ENCODE measurements around the gene NR1H4.
"Not testable (repeated sequence)": the region's sequence is repeated elsewhere in the genome, so short reads cannot be mapped to it uniquely, and the experiment has no call there.

Gene NR1H4

GRCh38 chr12:100473716-100474150 lies at the start of gene NR1H4:
TSS of gene NR1H4 (plus strand) at chr12:100473866. CDS start at chr12:100493324, 19,458 bp downstream.
- Mint-ChIP-seq H3K4me3 (no peak within 1 kb of the TSS), H3K9me3 (no peaks in the 10 kb centered on the region), H3K36me3 (ENCODE audit: low read depth) (no peaks in the 10 kb centered on the region), H3K27me3 (peaks cover 4% of the 10 kb centered on the region), H3K27ac (no peak within 1 kb of the TSS), H3K4me1 (ENCODE audit: low read depth) (no peaks in the 10 kb centered on the region)
- DNase-seq, result no peak

DNA sequence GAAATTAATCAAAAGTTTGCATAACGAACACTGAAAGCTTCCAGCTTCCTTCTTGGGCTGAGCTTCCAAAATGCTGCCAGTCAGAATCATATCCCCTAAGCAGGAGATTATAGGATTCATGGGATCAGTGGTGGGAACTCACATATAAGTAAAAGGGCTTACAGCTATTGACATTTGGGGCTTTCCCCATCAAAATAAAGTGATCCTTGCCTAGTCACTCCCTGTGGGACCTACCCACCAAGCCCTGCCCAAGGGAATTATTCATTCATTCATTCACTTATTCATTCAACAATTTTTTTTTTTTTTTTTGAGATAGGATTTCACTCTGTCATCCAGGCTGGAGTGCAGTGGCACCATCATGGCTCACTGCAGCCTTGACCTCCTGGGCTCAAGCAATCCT lies 47.5 kb upstream of the NR1H4 start:
- no peaks in the 10 kb centered on the region for H3K4me1 Mint-ChIP-seq (ENCODE audit: low read depth)
- DNase-seq, result no peak
- peaks cover 5% of the 10 kb centered on the region for H3K27me3 Mint-ChIP-seq
- no peaks in the 10 kb centered on the region for H3K36me3 Mint-ChIP-seq (ENCODE audit: low read depth)
- no peak overlapping the region for H3K27ac Mint-ChIP-seq
- H3K9me3 Mint-ChIP-seq, result peaks cover 5% of the 10 kb centered on the region
- H3K4me3 Mint-ChIP-seq, result no peak overlapping the region

GRCh38 chr12:100427078-100427477 lies 46.6 kb upstream of the NR1H4 start:
- H3K4me1 Mint-ChIP-seq (ENCODE audit: low read depth), result no peaks in the 10 kb centered on the region
- no peak for DNase-seq

GRCh38 chr12:100430251-100430650 lies 43.4 kb upstream of the NR1H4 start:
- not testable (repeated sequence) for H3K9me3 Mint-ChIP-seq; H3K27me3 Mint-ChIP-seq; H3K36me3 Mint-ChIP-seq (ENCODE audit: low read depth); DNase-seq; H3K27ac Mint-ChIP-seq; H3K4me3 Mint-ChIP-seq; H3K4me1 Mint-ChIP-seq (ENCODE audit: low read depth)

More at GRCh38 chr12:100427078-100427477, 46.6 kb upstream of the NR1H4 start:
- H3K27me3 Mint-ChIP-seq, result peaks cover 5% of the 10 kb centered on the region
- no peaks in the 10 kb centered on the region for H3K36me3 Mint-ChIP-seq (ENCODE audit: low read depth)
- no peak overlapping the region for H3K4me3 Mint-ChIP-seq
- peaks cover 5% of the 10 kb centered on the region for H3K9me3 Mint-ChIP-seq
- H3K27ac Mint-ChIP-seq, result no peak overlapping the region

GRCh38 chr12:100433701-100434100 lies 40.0 kb upstream of the NR1H4 start:
- DNase-seq, result no peak
- H3K27ac Mint-ChIP-seq, result no peak overlapping the region
- H3K36me3 Mint-ChIP-seq (ENCODE audit: low read depth), result no peaks in the 10 kb centered on the region
- no peak overlapping the region for H3K4me3 Mint-ChIP-seq
- H3K27me3 Mint-ChIP-seq, result peaks cover 9% of the 10 kb centered on the region
- no peaks in the 10 kb centered on the region for H3K4me1 Mint-ChIP-seq (ENCODE audit: low read depth)
- H3K9me3 Mint-ChIP-seq, result no peaks in the 10 kb centered on the region

DNA sequence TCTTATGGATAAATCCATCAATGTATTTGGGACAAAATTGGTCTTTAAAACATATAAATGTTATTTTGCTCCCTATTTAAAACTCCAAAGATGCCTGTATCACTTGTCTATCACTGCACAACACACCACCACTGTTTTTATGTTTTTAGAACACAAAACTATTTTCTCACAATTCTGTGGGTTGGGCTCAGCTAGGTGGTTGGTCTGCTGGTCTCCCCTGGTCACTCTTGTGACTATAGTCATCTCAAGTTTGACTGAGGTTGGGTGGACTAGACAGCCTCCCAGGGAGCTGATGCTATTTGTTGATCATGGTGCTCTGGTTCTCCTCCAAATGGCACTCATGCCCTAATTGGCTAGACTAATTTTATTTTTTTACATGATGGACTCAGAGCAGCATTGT lies 39.5 kb upstream of the NR1H4 start:
- no peak overlapping the region for H3K27ac Mint-ChIP-seq

DNA sequence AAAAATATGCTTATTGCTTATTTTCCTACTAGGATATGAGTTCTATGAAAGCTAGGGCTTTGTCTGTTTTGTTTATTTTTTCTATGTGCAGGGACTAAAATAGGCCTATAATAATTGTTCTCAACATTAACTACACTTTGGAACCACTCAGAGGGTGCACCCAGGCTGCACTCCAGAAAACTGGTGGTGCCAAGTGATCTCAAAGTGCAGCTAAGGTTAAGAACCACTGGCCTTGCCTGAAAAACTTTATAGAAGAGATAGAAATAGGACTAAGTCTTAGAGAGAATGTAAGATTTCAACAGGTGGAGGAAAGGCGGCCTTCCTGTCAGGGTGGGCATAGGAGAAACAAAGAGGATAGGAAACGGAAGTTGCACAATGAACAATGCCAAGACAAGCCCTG lies 37.7 kb upstream of the NR1H4 start:
- H3K4me3 Mint-ChIP-seq, result no peak overlapping the region
- H3K9me3 Mint-ChIP-seq, result no peaks in the 10 kb centered on the region
- H3K27me3 Mint-ChIP-seq, result peaks cover 9% of the 10 kb centered on the region
- no peaks in the 10 kb centered on the region for H3K36me3 Mint-ChIP-seq (ENCODE audit: low read depth)
- H3K4me1 Mint-ChIP-seq (ENCODE audit: low read depth), result no peaks in the 10 kb centered on the region
- no peak overlapping the region for H3K27ac Mint-ChIP-seq
- DNase-seq, result no peak

More for the DNA sequence above, 39.5 kb upstream of the NR1H4 start:
- no peak for DNase-seq
- no peak overlapping the region for H3K4me3 Mint-ChIP-seq
- H3K27me3 Mint-ChIP-seq, result peaks cover 9% of the 10 kb centered on the region
- H3K36me3 Mint-ChIP-seq (ENCODE audit: low read depth), result no peaks in the 10 kb centered on the region
- H3K4me1 Mint-ChIP-seq (ENCODE audit: low read depth), result no peaks in the 10 kb centered on the region
- H3K9me3 Mint-ChIP-seq, result no peaks in the 10 kb centered on the region

GRCh38 chr12:100437038-100437841 lies 36.4 kb upstream of the NR1H4 start:
- Mint-ChIP-seq H3K27ac (no peak overlapping the region), H3K4me3 (no peak overlapping the region), H3K9me3 (no peaks in the 10 kb centered on the region), H3K36me3 (ENCODE audit: low read depth) (no peaks in the 10 kb centered on the region), H3K4me1 (ENCODE audit: low read depth) (no peaks in the 10 kb centered on the region), H3K27me3 (peaks cover 9% of the 10 kb centered on the region)
- no peak for DNase-seq

DNA sequence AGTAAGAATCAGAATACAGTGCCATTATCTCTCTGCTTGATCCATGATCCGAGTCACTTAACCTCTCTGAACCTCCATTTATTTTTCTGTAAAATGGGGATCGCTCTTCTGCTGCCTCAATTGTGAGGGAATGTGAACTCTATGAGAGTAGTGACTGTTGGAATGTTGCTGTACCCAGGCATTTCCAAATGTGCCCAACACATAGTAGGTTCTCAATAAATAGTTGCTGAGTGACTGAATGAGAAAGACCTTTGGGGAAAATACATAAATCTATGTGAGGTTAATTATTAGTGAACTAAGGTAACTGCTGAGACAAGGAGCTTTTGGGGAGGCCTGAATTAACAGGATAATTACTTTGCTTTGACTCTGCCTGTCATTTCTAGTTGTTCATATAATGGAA lies 33.9 kb upstream of the NR1H4 start:
- H3K4me1 Mint-ChIP-seq (ENCODE audit: low read depth), result no peaks in the 10 kb centered on the region
- no peaks in the 10 kb centered on the region for H3K9me3 Mint-ChIP-seq
- peaks cover 9% of the 10 kb centered on the region for H3K27me3 Mint-ChIP-seq
- H3K4me3 Mint-ChIP-seq, result no peak overlapping the region
- no peak overlapping the region for H3K27ac Mint-ChIP-seq
- H3K36me3 Mint-ChIP-seq (ENCODE audit: low read depth), result no peaks in the 10 kb centered on the region
- no peak for DNase-seq

GRCh38 chr12:100442403-100442802 lies 31.3 kb upstream of the NR1H4 start:
- Mint-ChIP-seq H3K36me3 (ENCODE audit: low read depth) (no peaks in the 10 kb centered on the region), H3K9me3 (no peaks in the 10 kb centered on the region), H3K27ac (no peak overlapping the region), H3K4me1 (ENCODE audit: low read depth) (no peaks in the 10 kb centered on the region), H3K4me3 (no peak overlapping the region), H3K27me3 (peaks cover 20% of the 10 kb centered on the region)
- no peak for DNase-seq

DNA sequence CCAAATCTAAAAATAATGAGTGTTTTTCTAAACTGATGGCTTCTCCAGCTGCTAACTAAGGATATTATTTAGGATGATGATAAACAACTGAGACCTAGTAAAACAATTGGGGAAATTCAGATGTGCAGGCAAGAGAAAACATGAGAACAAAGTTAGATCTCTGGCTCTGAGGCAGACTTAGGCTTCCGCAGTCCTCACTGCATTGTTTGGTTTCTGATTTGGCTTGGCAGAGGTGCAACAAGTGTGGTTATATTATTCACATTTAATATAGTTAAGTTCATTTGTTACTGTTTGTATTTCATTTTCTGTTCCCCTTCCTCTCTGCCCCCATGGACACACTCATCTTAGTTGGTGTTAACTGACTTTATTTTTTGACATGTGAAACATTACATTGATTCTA lies 30.2 kb upstream of the NR1H4 start:
- no peaks in the 10 kb centered on the region for H3K9me3 Mint-ChIP-seq

GRCh38 chr12:100445081-100445481 lies 28.6 kb upstream of the NR1H4 start:
- no peak for DNase-seq
- peaks cover 24% of the 10 kb centered on the region for H3K27me3 Mint-ChIP-seq
- H3K36me3 Mint-ChIP-seq (ENCODE audit: low read depth), result no peaks in the 10 kb centered on the region
- no peaks in the 10 kb centered on the region for H3K9me3 Mint-ChIP-seq
- no peaks in the 10 kb centered on the region for H3K4me1 Mint-ChIP-seq (ENCODE audit: low read depth)
- H3K27ac Mint-ChIP-seq, result no peak overlapping the region
- no peak overlapping the region for H3K4me3 Mint-ChIP-seq

More for the DNA sequence above, 30.2 kb upstream of the NR1H4 start:
- DNase-seq, result no peak
- Mint-ChIP-seq H3K4me1 (ENCODE audit: low read depth) (no peaks in the 10 kb centered on the region), H3K27ac (no peak overlapping the region), H3K36me3 (ENCODE audit: low read depth) (no peaks in the 10 kb centered on the region), H3K27me3 (peaks cover 20% of the 10 kb centered on the region), H3K4me3 (no peak overlapping the region)

- no peaks in the 10 kb centered on the region for H3K36me3 Mint-ChIP-seq (ENCODE audit: low read depth)
- H3K27me3 Mint-ChIP-seq, result peaks cover 31% of the 10 kb centered on the region
- H3K27ac Mint-ChIP-seq, result no peak overlapping the region
- no peaks in the 10 kb centered on the region for H3K4me1 Mint-ChIP-seq (ENCODE audit: low read depth)
- H3K4me3 Mint-ChIP-seq, result no peak overlapping the region
- no peak for DNase-seq
- H3K9me3 Mint-ChIP-seq, result no peaks in the 10 kb centered on the region
Observed at GRCh38 chr12:100447381-100447780, 26.3 kb upstream of the NR1H4 start.

DNA sequence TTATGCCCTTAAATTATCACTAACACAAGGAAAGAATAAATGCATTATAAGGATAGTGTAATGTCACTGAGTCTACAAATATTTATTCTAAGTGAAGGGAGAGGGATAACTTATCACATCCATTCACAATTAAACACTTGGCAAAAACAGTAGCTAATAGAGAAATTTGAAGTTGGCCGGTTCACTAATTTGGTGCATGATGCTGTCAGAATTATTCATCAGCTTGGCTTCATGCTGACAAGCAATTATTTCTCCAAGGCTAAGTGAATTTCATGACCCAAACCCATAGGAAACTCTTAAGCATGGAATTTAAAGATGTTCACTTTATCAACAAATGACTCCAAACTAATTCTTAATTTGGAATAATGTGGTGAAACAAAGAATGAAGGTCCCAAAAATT lies 25.0 kb upstream of the NR1H4 start:
- Mint-ChIP-seq H3K36me3 (ENCODE audit: low read depth) (no peaks in the 10 kb centered on the region), H3K4me1 (ENCODE audit: low read depth) (no peaks in the 10 kb centered on the region), H3K9me3 (no peaks in the 10 kb centered on the region), H3K27me3 (peaks cover 31% of the 10 kb centered on the region), H3K27ac (no peak overlapping the region), H3K4me3 (no peak overlapping the region)
- DNase-seq, result no peak

DNA sequence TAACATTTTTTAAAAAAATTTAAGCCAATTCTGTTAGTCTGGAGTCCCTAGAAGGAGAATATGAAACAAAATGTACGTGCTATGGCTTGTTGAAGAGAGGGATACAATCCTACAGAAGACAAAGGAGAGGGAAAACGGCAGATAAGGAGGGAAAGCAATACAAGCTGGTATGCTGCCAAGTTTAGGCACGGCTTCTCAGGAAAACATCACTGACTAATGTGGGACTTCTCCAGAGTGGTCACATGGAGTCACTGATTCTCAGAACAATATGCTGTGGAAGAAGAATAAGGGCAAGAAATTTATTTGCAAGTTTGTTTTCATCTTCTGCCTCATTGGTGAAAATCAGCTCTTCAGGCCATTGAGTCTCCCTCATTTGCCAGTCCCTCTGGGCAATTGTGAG lies 22.9 kb upstream of the NR1H4 start:
- no peak for DNase-seq
- Mint-ChIP-seq H3K9me3 (no peaks in the 10 kb centered on the region), H3K4me3 (no peak overlapping the region), H3K4me1 (ENCODE audit: low read depth) (no peaks in the 10 kb centered on the region), H3K36me3 (ENCODE audit: low read depth) (no peaks in the 10 kb centered on the region), H3K27ac (no peak overlapping the region), H3K27me3 (peaks cover 23% of the 10 kb centered on the region)
